HCT116 (cell line): Measurements from ENCODE around the gene PTTG1IP. TPM values are rescaled to one million over a fixed set of nuclear protein-coding genes. Genes with fewer than 3 reads are reported as not detected.

ENCODE experiments used
- ATAC-seq: fragments of 200-7000 bp; cut with Tn5 transposase; 2 replicates; pipeline ENCODE4 v1.9.1; 2020; ENCODE audit warnings: mild to moderate bottlenecking, moderate library complexity
- BruUV-seq: library from RNA; stranded (reverse); fragments of 400-500 nt; replicated peaks from 2 replicates; lab custom pipeline; 2021; lab: Mats Ljungman, UMichigan
- CTCF ChIA-PET: fragments of 300-600 bp; sonication (Branson Sonifier 250); formaldehyde crosslinking; loops from one replicate; lab custom pipeline; 2021; ENCODE audit warnings: antibody characterized with exemption; lab: Charles Lee
- POLR2A ChIA-PET: fragments of 300-600, 350-600 bp; sonication (Branson Sonifier 250); formaldehyde crosslinking; loops from one replicate; lab custom pipeline; 2021; ENCODE audit warnings: antibody characterized with exemption; lab: Charles Lee
- RAD21 ChIA-PET, 2 experiments: fragments of 300-600 bp; sonication (Branson Sonifier 250); formaldehyde crosslinking; loops; one replicate each; lab custom pipeline; 2023; ENCODE audit warnings: low total read pairs in 2 of 2; ENCODE audit not compliant: uncharacterized antibody in 2 of 2, unreplicated experiment in 2 of 2, low non-redundant PET in 1 of 2; lab: Charles Lee
- DNase-seq: peaks from one replicate; pipeline ENCODE4 v3.0.0-alpha.2; 2010; ENCODE audit warnings: low read depth, low spot score
- H2AFZ ChIP-seq: fragments of 200-600 bp; shearing (Covaris generic), sonication (generic); 2 replicates; pipeline ENCODE4 v1.6.1; 2017; ENCODE audit warnings: low read depth, mixed run types, mixed read lengths, antibody characterized with exemption, low read length; ENCODE audit not compliant: poor library complexity, severe bottlenecking
- H3K27ac ChIP-seq: 2 replicates; pipeline ENCODE4 v1.5.1; 2012; ENCODE audit warnings: low read depth, low read length
- H3K27me3 ChIP-seq: fragments of 200-600 bp; sonication (generic); 2 replicates; pipeline ENCODE4 v1.6.1; 2016; ENCODE audit warnings: mixed run types, low read length, mixed read lengths; ENCODE audit not compliant: insufficient read depth
- H3K36me3 ChIP-seq, 2 experiments: fragments of 200-500 bp in 1 of 2; fragments of 200-600 bp in 1 of 2; sonication (Bioruptor generic) in 1 of 2; sonication (generic) in 1 of 2; 2 replicates each; pipeline versions ENCODE4 v1.5.1 to v1.6.1; 2014 to 2016; ENCODE audit warnings: low read length in 2 of 2, inconsistent platforms in 1 of 2, mixed read lengths in 1 of 2, mixed run types in 1 of 2; ENCODE audit not compliant: insufficient read depth in 2 of 2, control insufficient read depth in 1 of 2
- H3K4me1 ChIP-seq, 2 experiments: fragments of 200-600 bp in 1 of 2; sonication (generic) in 1 of 2; 2 replicates each; pipeline versions ENCODE4 v1.5.1 to v1.6.1; 2012 to 2017; ENCODE audit warnings: low read length in 2 of 2, inconsistent platforms in 1 of 2, mild to moderate bottlenecking in 1 of 2, mixed read lengths in 1 of 2, mixed run types in 1 of 2, moderate library complexity in 1 of 2; ENCODE audit not compliant: insufficient read depth in 2 of 2, control insufficient read depth in 1 of 2
- H3K4me2 ChIP-seq: fragments of 200-600 bp; sonication (generic); 2 replicates; pipeline ENCODE4 v1.6.1; 2017; ENCODE audit warnings: mixed run types, low read length, mixed read lengths
- H3K4me3 ChIP-seq, 2 experiments: fragments of 200-600 bp in 1 of 2; sonication (generic) in 1 of 2; replicated peaks in 1 of 2; 2 replicates each; pipeline ENCODE4 v1.5.1; 2011 to 2016; ENCODE audit warnings: low read length in 2 of 2, control low read depth in 1 of 2, low read depth in 1 of 2, mild to moderate bottlenecking in 1 of 2, mixed read lengths in 1 of 2, mixed run types in 1 of 2
- H3K79me2 ChIP-seq: fragments of 200-600 bp; sonication (generic); 2 replicates; pipeline ENCODE4 v1.6.1; 2017; ENCODE audit warnings: mild to moderate bottlenecking, mixed run types, low read length, moderate library complexity, mixed read lengths; ENCODE audit not compliant: insufficient read depth
- H3K9ac ChIP-seq: fragments of 200-600 bp; sonication (generic); 2 replicates; pipeline ENCODE4 v1.6.1; 2016; ENCODE audit warnings: low read length, mixed read lengths
- H3K9me2 ChIP-seq: fragments of 200-600 bp; sonication (generic), shearing (Covaris generic); 2 replicates; pipeline ENCODE4 v1.6.1; 2017; ENCODE audit warnings: mixed run types, mild to moderate bottlenecking, moderate library complexity; ENCODE audit not compliant: insufficient read depth
- H3K9me3 ChIP-seq, 2 experiments: fragments of 200-500 bp in 1 of 2; fragments of 200-600 bp in 1 of 2; sonication (Bioruptor generic) in 1 of 2; sonication (generic) in 1 of 2; 2 replicates each; pipeline ENCODE4 v1.6.1; 2014 to 2017; ENCODE audit warnings: low read length in 2 of 2, mixed read lengths in 2 of 2, inconsistent platforms in 1 of 2, low read depth in 1 of 2, mild to moderate bottlenecking in 1 of 2, mixed run types in 1 of 2, moderate library complexity in 1 of 2; ENCODE audit not compliant: control insufficient read depth in 1 of 2, insufficient read depth in 1 of 2
- H4K20me1 ChIP-seq: fragments of 200-600 bp; sonication (generic), shearing (Covaris generic); 2 replicates; pipeline ENCODE4 v1.6.1; 2017; ENCODE audit warnings: mixed run types, mild to moderate bottlenecking, moderate library complexity; ENCODE audit not compliant: insufficient read depth
- CBX3 ChIP-seq: IDR thresholded peaks from 2 replicates; pipeline ENCODE4 v1.6.1; 2012; ENCODE audit warnings: low read depth
- CEBPB ChIP-seq: IDR thresholded peaks from 2 replicates; pipeline ENCODE4 v1.6.1; 2012; ENCODE audit warnings: low read depth
- ELF1 ChIP-seq: IDR thresholded peaks from 2 replicates; pipeline ENCODE4 v1.6.1; 2012; ENCODE audit warnings: low read depth, borderline replicate concordance
- EZH2 ChIP-seq: fragments of 200-600 bp; sonication (generic); IDR thresholded peaks from 2 replicates; pipeline ENCODE4 v1.6.1; 2017; ENCODE audit warnings: antibody characterized with exemption, mixed run types
- EZH2phosphoT487 ChIP-seq: fragments of 200-600 bp; IDR thresholded peaks from 2 replicates; pipeline ENCODE4 v1.6.1; 2018; ENCODE audit warnings: antibody characterized with exemption, borderline replicate concordance
- POLR2AphosphoS5 ChIP-seq: IDR thresholded peaks from 2 replicates; pipeline ENCODE4 v1.6.1; 2011; ENCODE audit warnings: mild to moderate bottlenecking, low read depth, low read length, moderate library complexity
- RAD21 ChIP-seq: IDR thresholded peaks from 2 replicates; pipeline ENCODE4 v1.6.1; 2012; ENCODE audit warnings: low read depth, mild to moderate bottlenecking
- SIN3A ChIP-seq: IDR thresholded peaks from 2 replicates; pipeline ENCODE4 v1.6.1; 2012; ENCODE audit warnings: low read depth
- SP1 ChIP-seq: IDR thresholded peaks from 2 replicates; pipeline ENCODE4 v1.6.1; 2012; ENCODE audit warnings: low read depth
- SRF ChIP-seq: IDR thresholded peaks from 2 replicates; pipeline ENCODE4 v1.6.1; 2012; ENCODE audit warnings: low read depth
- ZFX ChIP-seq: fragments of 450-650 bp; IDR thresholded peaks from 2 replicates; pipeline ENCODE4 v1.6.1; 2017
- ZNF274 ChIP-seq: fragments of 200-500 bp; sonication (Bioruptor generic); IDR thresholded peaks from 2 replicates; pipeline ENCODE4 v1.6.1; 2014; ENCODE audit warnings: mild to moderate bottlenecking, low read depth, low read length, inconsistent platforms
- intact Hi-C: fragments of 100-400 bp; cut with micrococcal nuclease; formaldehyde crosslinking; loops from 2 replicates; pipeline ENCODE4 v1.10.0; 2022
- total RNA-seq: library from RNA; stranded (reverse); gene quantifications from one replicate; pipeline ENCODE4 v1.2.1, GENCODE V29; 2021; ENCODE audit not compliant: unreplicated experiment
- TF ChIP-seq, protein P1 (sequence below): IDR thresholded peaks from 2 replicates; pipeline ENCODE4 v1.6.1; 2012
- TF ChIP-seq, protein P2 (sequence below): IDR thresholded peaks from 2 replicates; pipeline ENCODE4 v1.6.1; 2011; ENCODE audit warnings: mild to moderate bottlenecking, low read length, moderate library complexity; ENCODE audit not compliant: insufficient replicate concordance; ENCODE audit errors: extremely low read depth
- TF ChIP-seq, protein P3 (sequence below): IDR thresholded peaks from 2 replicates; pipeline ENCODE4 v1.6.1; 2012; ENCODE audit warnings: low read depth
- TF ChIP-seq, protein P4 (sequence below): IDR thresholded peaks from 2 replicates; pipeline ENCODE4 v1.6.1; 2012
- TF ChIP-seq, protein P5 (sequence below), 3 experiments: fragments of 200-600 bp in 1 of 3; sonication (generic) in 1 of 3; IDR thresholded peaks in 2 of 3; conservative IDR thresholded peaks in 1 of 3; 2 replicates each; pipeline ENCODE4 v1.5.1; 2012 to 2017; ENCODE audit warnings: low read depth in 2 of 3, low read length in 2 of 3, antibody characterized with exemption in 1 of 3, borderline replicate concordance in 1 of 3, control low read depth in 1 of 3, mild to moderate bottlenecking in 1 of 3, mixed read lengths in 1 of 3, mixed run types in 1 of 3, moderate library complexity in 1 of 3; ENCODE audit not compliant: insufficient read depth in 1 of 3

The PTTG1IP gene
- total RNA-seq, 1 experiment from 2014 or later, result 83.4 TPM

DNA sequence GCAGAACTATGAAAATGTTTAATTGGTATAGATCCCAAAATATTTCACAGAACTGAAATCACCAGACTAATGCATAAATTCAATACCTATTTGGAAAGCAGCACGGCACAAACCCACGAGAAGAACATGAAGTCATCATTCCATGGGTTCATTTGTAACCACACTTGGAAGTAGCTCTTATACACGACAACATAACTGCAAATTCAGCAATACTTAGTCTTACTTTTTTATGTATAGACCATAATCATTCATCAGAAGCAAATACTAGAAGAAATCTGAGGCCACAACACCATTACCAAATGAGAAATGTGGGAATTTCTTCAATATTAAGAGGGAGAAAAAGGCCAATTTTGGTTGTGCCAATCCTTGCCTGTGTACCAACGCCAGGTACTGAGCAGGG lies 67.6 kb downstream of the PTTG1IP start:
- ChIA-PET RAD21 (no interaction called here), CTCF (interaction anchor here (1.0 kb wide), 1 partner anchor 12 kb away, joined by 4 read pairs; no protein-coding TSS in a partner anchor), POLR2A (no interaction called here)
- H3K4me2 ChIP-seq, result no peak overlapping the region
- peaks cover 0 to 14% of the 10 kb centered on the region in 2 experiments; a peak in 2 of 4 replicates for H3K36me3 ChIP-seq
- no peak for DNase-seq
- no peaks in the 10 kb centered on the region for H3K9me3 ChIP-seq
- peaks cover 6 to 10% of the 10 kb centered on the region in 2 experiments; a peak in 1 of 4 replicates for H3K4me1 ChIP-seq
- peaks cover under 1% of the 10 kb centered on the region; the same call in 1 of the 2 replicates for H4K20me1 ChIP-seq
- H3K9me2 ChIP-seq, result no peaks in the 10 kb centered on the region
- H3K79me2 ChIP-seq, result peaks cover 17% of the 10 kb centered on the region
- no peak overlapping the region for H2AFZ ChIP-seq
- ATAC-seq, result no peak
- H3K27ac ChIP-seq, result no peak overlapping the region
- H3K27me3 ChIP-seq, result no peaks in the 10 kb centered on the region
- no peak for TF ChIP-seq SRF
- no peak for TF ChIP-seq SP1
- no peak for TF ChIP-seq ZFX
- TF ChIP-seq ELF1, result no peak
- TF ChIP-seq EZH2phosphoT487, result no peak
- TF ChIP-seq, protein P1, sequence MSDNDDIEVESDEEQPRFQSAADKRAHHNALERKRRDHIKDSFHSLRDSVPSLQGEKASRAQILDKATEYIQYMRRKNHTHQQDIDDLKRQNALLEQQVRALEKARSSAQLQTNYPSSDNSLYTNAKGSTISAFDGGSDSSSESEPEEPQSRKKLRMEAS, result no peak
- TF ChIP-seq CEBPB, result no peak
- TF ChIP-seq, protein P2, sequence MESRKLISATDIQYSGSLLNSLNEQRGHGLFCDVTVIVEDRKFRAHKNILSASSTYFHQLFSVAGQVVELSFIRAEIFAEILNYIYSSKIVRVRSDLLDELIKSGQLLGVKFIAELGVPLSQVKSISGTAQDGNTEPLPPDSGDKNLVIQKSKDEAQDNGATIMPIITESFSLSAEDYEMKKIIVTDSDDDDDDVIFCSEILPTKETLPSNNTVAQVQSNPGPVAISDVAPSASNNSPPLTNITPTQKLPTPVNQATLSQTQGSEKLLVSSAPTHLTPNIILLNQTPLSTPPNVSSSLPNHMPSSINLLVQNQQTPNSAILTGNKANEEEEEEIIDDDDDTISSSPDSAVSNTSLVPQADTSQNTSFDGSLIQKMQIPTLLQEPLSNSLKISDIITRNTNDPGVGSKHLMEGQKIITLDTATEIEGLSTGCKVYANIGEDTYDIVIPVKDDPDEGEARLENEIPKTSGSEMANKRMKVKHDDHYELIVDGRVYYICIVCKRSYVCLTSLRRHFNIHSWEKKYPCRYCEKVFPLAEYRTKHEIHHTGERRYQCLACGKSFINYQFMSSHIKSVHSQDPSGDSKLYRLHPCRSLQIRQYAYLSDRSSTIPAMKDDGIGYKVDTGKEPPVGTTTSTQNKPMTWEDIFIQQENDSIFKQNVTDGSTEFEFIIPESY, result no peak
- TF ChIP-seq, protein P3, sequence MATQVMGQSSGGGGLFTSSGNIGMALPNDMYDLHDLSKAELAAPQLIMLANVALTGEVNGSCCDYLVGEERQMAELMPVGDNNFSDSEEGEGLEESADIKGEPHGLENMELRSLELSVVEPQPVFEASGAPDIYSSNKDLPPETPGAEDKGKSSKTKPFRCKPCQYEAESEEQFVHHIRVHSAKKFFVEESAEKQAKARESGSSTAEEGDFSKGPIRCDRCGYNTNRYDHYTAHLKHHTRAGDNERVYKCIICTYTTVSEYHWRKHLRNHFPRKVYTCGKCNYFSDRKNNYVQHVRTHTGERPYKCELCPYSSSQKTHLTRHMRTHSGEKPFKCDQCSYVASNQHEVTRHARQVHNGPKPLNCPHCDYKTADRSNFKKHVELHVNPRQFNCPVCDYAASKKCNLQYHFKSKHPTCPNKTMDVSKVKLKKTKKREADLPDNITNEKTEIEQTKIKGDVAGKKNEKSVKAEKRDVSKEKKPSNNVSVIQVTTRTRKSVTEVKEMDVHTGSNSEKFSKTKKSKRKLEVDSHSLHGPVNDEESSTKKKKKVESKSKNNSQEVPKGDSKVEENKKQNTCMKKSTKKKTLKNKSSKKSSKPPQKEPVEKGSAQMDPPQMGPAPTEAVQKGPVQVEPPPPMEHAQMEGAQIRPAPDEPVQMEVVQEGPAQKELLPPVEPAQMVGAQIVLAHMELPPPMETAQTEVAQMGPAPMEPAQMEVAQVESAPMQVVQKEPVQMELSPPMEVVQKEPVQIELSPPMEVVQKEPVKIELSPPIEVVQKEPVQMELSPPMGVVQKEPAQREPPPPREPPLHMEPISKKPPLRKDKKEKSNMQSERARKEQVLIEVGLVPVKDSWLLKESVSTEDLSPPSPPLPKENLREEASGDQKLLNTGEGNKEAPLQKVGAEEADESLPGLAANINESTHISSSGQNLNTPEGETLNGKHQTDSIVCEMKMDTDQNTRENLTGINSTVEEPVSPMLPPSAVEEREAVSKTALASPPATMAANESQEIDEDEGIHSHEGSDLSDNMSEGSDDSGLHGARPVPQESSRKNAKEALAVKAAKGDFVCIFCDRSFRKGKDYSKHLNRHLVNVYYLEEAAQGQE, result no peak
- TF ChIP-seq EZH2, result no peak
- TF ChIP-seq, protein P4, sequence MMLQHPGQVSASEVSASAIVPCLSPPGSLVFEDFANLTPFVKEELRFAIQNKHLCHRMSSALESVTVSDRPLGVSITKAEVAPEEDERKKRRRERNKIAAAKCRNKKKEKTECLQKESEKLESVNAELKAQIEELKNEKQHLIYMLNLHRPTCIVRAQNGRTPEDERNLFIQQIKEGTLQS, result no peak
- no peak for TF ChIP-seq CBX3
- TF ChIP-seq, protein P5, sequence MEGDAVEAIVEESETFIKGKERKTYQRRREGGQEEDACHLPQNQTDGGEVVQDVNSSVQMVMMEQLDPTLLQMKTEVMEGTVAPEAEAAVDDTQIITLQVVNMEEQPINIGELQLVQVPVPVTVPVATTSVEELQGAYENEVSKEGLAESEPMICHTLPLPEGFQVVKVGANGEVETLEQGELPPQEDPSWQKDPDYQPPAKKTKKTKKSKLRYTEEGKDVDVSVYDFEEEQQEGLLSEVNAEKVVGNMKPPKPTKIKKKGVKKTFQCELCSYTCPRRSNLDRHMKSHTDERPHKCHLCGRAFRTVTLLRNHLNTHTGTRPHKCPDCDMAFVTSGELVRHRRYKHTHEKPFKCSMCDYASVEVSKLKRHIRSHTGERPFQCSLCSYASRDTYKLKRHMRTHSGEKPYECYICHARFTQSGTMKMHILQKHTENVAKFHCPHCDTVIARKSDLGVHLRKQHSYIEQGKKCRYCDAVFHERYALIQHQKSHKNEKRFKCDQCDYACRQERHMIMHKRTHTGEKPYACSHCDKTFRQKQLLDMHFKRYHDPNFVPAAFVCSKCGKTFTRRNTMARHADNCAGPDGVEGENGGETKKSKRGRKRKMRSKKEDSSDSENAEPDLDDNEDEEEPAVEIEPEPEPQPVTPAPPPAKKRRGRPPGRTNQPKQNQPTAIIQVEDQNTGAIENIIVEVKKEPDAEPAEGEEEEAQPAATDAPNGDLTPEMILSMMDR (IDR thresholded peaks at IDR 0.05 in 2 of 3, conservative IDR thresholded peaks at IDR 0.05 in 1 of 3; ENCODE audit: borderline replicate concordance in 1 of 3, insufficient read depth in 1 of 3, low read depth in 2 of 3, low read length in 2 of 3), result no peak
- no peak for TF ChIP-seq SIN3A
- TF ChIP-seq ZNF274, result no peak
- no peak for TF ChIP-seq POLR2AphosphoS5
- TF ChIP-seq RAD21, result no peak
- BruUV-seq, result no TSS peak
- no peak overlapping the region for H3K9ac ChIP-seq
- H3K4me3 ChIP-seq, result no peak overlapping the region
- intact Hi-C loops, result no loop called here
